Left ventricle myocardium inferior (tissue), 1 donor: ENCODE measurements around the gene TFPT. TPM values are rescaled to one million over a fixed set of nuclear protein-coding genes. Genes with fewer than 3 reads are reported as not detected.
A peak's percentile ranks its signal among the peaks of the same experiment; 100 is the strongest.

Source experiments
- DNase-seq: peaks from one replicate; pipeline ENCODE4 v3.0.0-alpha.2; 2020
- H3K27ac ChIP-seq: fragments of 200-600 bp; replicated peaks from 2 replicates; pipeline ENCODE4 v1.8.0; 2021
- H3K27me3 ChIP-seq: fragments of 200-600 bp; 2 replicates; pipeline ENCODE4 v1.8.0; 2021; ENCODE audit warnings: low read depth
- H3K36me3 ChIP-seq: fragments of 200-600 bp; 2 replicates; pipeline ENCODE4 v1.8.0; 2021
- H3K4me1 ChIP-seq: fragments of 200-600 bp; 2 replicates; pipeline ENCODE4 v1.8.0; 2021
- H3K4me3 ChIP-seq: fragments of 200-600 bp; 2 replicates; pipeline ENCODE4 v1.8.0; 2021; ENCODE audit warnings: mild to moderate bottlenecking, moderate library complexity
- H3K9me3 ChIP-seq: fragments of 200-600 bp; replicated peaks from 2 replicates; pipeline ENCODE4 v1.8.0; 2021
- intact Hi-C: fragments of 100-400 bp; cut with micrococcal nuclease; formaldehyde crosslinking; loops from one replicate; pipeline ENCODE4 v1.11.0; 2022
- total RNA-seq: library from RNA; stranded (reverse); fragmentation: NEBNext Ultra II Directional; extraction: Animal tissue kit (Norgen Biotek cat#: 25700); gene quantifications from one replicate; pipeline ENCODE4 v1.2.1, GENCODE V29; 2021
- TF ChIP-seq, protein P1 (sequence below): fragments of 200-600 bp; IDR thresholded peaks from 2 replicates; pipeline ENCODE4 v1.8.0; 2021; ENCODE audit warnings: antibody characterized with exemption, mild to moderate bottlenecking, borderline replicate concordance
- donor health status: DM: no; HTN: yes; CAD: no; lungs with severe emphysema.

The TFPT gene
- total RNA-seq, 1 donor from 2014 or later = 14.5 TPM

DNA sequence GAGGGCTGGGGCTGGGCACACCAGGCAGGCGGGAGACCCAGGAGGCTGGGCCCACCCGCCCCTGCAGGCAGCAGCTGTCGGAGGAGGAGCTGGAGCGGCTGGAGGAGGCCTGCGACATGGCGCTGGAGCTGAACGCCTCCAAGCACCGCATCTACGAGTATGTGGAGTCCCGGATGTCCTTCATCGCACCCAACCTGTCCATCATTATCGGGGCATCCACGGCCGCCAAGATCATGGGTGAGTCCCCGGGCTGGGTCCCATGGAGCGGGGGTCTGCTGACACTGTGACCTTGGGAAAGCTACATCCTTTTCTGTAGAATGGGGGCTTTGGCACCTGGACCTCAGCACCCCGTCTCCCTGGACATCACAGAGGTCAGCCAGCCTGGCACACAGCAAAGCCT lies 8.2 kb upstream of the TFPT start:
- TF ChIP-seq, protein P1, sequence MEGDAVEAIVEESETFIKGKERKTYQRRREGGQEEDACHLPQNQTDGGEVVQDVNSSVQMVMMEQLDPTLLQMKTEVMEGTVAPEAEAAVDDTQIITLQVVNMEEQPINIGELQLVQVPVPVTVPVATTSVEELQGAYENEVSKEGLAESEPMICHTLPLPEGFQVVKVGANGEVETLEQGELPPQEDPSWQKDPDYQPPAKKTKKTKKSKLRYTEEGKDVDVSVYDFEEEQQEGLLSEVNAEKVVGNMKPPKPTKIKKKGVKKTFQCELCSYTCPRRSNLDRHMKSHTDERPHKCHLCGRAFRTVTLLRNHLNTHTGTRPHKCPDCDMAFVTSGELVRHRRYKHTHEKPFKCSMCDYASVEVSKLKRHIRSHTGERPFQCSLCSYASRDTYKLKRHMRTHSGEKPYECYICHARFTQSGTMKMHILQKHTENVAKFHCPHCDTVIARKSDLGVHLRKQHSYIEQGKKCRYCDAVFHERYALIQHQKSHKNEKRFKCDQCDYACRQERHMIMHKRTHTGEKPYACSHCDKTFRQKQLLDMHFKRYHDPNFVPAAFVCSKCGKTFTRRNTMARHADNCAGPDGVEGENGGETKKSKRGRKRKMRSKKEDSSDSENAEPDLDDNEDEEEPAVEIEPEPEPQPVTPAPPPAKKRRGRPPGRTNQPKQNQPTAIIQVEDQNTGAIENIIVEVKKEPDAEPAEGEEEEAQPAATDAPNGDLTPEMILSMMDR = no peak
- no peak overlapping the region for H3K4me3 ChIP-seq
- intact Hi-C loops = no loop called here
- no peak for DNase-seq
- H3K4me1 ChIP-seq = no peaks in the 10 kb centered on the region
- H3K9me3 ChIP-seq = no peaks in the 10 kb centered on the region
- no peaks in the 10 kb centered on the region for H3K27me3 ChIP-seq
- no peak overlapping the region for H3K27ac ChIP-seq
- peaks cover 98% of the 10 kb centered on the region for H3K36me3 ChIP-seq

DNA sequence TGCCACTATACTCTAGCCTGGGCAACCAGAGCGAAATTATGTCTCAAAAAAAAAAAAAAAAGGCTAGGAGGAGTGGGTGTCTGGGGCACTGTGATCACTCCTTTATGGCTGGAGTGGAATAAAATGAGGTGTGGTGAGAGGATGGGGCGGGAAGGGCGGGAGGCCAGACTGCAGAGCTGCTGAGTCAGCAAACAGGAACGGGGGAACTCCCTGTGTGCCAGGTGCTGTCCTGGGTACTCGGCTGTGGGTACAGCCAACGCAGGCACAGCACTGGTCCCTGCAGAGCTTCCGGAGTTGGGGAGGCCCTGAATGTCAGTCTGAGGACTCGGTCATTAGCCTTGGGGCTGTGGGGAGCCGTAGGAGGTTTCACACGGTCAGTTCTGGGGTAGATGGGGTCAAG lies 5.8 kb upstream of the TFPT start:
- intact Hi-C loops = no loop called here
- Histone ChIP-seq H3K9me3 (no peaks in the 10 kb centered on the region), H3K27me3 (no peaks in the 10 kb centered on the region), H3K27ac (no peak overlapping the region), H3K4me1 (peaks cover 10% of the 10 kb centered on the region), H3K36me3 (peaks cover 79% of the 10 kb centered on the region), H3K4me3 (no peak overlapping the region)
- TF ChIP-seq, protein P1 = no peak
- DNase-seq = no peak

DNA sequence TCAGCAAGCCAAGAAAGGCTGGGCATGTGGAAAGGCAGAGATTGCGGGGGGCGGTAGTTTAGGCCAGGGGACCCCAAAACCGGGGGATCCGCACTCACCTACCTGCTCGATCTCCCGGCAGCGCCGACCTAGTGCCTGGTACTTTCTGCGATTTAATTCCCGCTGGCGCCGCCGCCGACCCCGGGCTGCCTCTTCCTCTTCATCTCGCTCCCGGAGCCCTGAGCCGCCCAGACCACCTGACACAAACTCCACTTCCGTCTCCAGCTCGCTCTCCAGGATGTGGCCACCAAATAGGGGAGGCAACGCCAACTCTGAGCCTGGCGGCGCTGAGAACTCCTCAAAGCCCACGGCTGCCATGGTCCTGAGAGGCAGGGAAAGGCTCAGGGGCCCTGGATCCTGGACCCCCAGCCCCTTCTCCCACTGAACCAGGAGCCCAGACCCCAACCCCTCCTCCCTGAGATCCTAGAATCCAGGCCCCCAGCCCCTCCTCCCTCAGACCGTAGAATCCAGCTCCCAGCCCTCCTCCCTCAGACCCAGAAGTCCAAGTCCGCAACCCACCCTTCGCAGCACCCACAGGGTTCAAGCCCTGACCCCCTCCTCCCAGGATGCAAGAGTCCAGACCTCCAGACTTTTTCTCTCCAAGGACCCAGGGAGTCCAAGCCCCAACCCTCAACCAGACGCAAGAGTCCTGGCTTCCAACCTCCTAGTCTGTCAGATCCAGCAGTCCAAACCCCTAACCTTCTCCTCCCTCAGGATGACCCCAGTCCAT lies 933 bp downstream of the TFPT start:
- no peaks in the 10 kb centered on the region for H3K27me3 ChIP-seq
- no peak for DNase-seq
- no peaks in the 10 kb centered on the region for H3K9me3 ChIP-seq
- peaks cover 43% of the 10 kb centered on the region for H3K36me3 ChIP-seq
- intact Hi-C loops = no loop called here
- peak overlapping the region; percentile 93 for H3K27ac ChIP-seq
- H3K4me1 ChIP-seq = peaks cover 33% of the 10 kb centered on the region
- H3K4me3 ChIP-seq = peak overlapping the region; percentile 90
- TF ChIP-seq, protein P1 = no peak

DNA sequence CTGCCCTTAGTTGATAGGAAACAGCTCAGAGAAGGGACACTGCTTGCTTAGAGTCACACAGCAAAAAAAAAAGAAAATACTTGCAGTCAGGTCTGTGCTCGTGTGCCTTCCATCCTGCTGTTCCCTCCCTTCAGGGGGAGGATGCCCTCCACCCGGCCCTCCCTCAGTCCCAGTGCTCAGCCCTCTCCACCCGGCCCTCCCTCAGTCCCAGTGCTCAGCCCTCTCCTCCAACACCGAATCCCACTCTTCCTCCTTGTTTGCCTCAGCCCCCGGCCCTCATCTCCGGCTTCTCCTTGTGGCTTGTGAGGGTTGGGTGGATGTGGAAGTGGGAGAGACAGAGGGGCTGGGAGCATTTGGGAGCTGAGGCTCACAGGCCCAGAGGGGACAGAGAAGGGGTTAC lies 5.8 kb downstream of the TFPT start:
- Histone ChIP-seq H3K36me3 (peaks cover 77% of the 10 kb centered on the region), H3K9me3 (no peaks in the 10 kb centered on the region), H3K27me3 (no peaks in the 10 kb centered on the region), H3K27ac (no peak overlapping the region), H3K4me3 (no peak overlapping the region), H3K4me1 (peaks cover 12% of the 10 kb centered on the region)
- TF ChIP-seq, protein P1 = no peak
- intact Hi-C loops = no loop called here
- DNase-seq = no peak

DNA sequence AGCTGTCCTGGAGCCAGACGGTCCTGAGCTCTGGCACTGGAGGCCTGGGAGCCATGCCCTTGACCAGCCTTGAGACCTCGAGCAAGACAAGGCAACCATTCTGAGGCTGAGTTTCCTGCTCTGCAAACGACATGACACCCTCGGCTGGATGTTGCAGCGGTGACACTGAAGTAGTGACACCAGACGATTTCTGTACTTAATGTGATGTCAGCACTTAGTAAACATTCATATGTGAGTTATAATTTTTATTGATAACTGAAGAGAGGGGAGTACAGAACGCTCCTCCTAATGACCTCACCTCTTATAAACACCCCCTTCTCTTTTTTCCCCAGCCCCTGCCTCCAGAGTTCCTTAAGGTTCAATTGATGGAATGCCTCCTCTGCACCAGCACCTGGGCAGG lies 7.0 kb downstream of the TFPT start:
- H3K27ac ChIP-seq = no peak overlapping the region
- intact Hi-C loops = no loop called here
- H3K4me1 ChIP-seq = peaks cover 13% of the 10 kb centered on the region
- TF ChIP-seq, protein P1 = no peak
- no peaks in the 10 kb centered on the region for H3K27me3 ChIP-seq
- H3K4me3 ChIP-seq = no peak overlapping the region
- H3K36me3 ChIP-seq = peaks cover 78% of the 10 kb centered on the region
- no peak for DNase-seq
- H3K9me3 ChIP-seq = no peaks in the 10 kb centered on the region
